HS-27A (cell line): ENCODE data around the gene PIK3IP1.
"Not testable (repeated sequence)": the region's sequence is repeated elsewhere in the genome, so short reads cannot be mapped to it uniquely, and the experiment has no call there.

ENCODE experiments used
- DNase-seq: peaks from one replicate; pipeline ENCODE4 v3.0.0-alpha.2; 2012; ENCODE audit warnings: low read depth, missing footprints

Gene PIK3IP1

DNA sequence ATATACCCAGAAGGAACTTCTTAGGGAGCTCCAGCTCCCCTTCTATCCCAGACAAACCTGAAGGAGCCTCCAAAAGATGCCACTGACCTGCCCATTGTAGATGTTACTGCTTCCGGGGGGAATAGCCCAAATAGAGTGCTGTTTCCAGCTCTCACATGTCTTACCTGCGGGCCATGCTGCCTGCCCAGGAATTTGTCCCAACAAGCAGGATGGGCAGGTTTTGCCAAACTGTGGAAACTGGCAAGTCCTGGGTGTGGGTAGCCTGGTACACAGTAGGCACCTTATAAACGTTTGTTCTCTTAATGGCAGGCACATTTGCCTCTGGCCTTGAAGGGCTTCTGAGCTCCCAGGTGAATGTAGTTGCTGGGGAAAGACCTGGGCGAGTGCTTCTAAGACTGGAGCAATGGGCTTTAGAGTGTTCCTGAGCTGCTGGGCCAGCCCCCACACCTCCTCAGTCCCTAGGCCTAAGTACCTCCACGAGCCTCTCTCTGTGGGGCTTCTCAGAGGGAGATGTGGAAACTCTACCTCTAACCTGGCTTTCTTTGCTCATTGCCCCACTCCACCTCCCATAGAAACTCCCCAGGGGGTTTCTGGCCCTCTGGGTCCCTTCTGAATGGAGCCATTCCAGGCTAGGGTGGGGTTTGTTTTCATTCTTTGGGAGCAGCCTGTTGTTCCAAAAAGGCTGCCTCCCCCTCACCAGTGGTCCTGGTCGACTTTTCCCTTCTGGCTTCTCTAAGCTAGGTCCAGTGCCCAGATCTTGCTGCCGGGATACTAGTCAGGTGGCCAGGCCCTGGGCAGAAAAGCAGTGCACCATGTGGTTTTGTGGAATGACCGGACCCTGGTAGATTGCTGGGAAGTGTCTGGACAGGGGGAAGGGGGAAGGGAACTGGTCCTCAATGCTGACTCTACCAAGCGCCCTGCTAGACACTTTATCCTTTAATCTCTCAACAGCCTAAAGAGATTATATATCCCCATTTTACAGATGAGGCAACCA, 43.0 kb downstream of the PIK3IP1 start:
- no peak for DNase-seq

DNA sequence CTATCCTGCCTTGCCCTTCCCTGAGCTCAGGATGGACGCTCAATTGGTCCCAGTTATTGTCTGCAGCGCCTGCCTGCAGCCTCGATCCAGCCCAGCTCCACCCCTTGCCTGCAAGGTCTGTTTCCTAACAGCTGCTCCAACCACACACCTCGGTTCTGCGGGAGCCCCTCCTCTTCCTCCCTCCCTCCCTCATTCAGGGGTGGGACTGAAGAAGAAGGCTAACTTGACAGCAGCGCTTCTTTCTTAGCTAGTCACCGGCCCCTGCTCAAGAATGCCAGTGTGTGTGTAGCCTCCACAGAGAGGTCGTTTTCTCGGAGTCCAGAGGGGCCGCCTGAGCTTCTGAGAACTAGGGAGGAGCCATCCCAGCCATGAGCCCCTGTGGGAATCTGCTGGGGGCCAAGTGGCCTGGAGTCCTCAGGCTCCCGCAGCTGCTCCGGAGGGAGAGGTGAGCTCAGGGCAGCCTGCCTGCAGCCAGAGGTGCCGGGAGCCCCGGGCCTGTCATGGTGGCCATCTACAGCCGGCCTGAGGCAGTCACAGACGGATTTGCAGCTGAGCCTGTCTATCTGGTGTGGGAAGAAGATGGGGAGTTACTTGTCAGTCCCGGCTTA, 44.0 kb downstream of the PIK3IP1 start:
- DNase-seq, result no peak

DNA sequence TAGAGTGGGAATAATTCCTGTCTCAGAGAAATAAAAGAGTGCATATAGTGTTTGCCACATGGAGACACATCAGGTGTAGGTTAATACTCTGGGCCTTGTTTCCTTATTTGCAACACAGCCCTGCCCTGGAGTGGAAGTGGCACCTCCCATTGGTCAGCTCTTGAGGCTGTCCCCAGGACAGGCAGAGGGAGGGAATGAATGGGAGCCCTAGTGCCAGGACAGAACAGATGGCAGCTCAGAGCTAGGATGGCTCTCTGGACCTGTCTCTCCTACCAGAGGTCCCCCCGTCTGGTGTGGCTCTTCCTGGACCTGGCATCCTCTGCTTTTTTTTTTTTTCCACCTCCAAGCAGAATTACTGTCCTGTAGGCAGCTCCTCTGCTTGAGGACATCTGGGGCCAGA, 44.6 kb downstream of the PIK3IP1 start:
- no peak for DNase-seq

DNA sequence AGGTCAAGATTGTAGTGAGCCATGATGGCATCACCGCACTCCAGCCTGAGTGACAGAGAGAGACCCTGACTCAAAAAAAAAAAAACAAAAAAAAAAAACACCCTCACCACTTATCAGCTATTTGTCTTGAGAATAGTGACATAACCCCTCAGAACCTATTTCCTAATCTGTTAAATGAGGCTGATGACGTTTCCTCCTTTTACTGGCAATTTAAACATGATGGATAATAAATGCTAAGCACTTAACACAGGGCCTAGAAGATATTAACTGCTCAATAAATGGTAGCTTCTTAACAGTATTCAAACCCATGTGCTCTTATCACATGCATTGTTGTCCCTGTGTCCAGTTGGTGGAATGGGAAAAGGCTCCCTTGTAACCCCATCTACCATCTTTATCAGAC, 45.6 kb downstream of the PIK3IP1 start:
- no peak for DNase-seq

DNA sequence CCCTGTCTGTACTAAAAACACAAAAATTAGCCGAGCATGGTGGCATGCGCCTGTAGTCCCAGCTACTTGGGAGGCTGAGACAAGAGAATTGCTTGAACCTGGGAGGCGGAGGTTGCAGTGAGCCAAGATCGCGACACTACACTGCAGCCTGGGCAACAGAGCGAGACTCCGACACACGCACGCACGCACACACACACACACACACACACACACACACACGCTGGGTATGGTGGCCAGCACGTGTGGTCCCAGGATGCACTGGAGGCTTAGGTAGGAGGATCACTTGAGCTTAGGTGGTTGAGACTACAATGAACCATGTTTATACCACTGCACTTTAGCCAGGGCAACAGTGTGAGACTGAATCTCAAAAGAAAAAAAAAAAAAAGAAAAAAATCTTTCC, 46.3 kb downstream of the PIK3IP1 start:
- not testable (repeated sequence) for DNase-seq

DNA sequence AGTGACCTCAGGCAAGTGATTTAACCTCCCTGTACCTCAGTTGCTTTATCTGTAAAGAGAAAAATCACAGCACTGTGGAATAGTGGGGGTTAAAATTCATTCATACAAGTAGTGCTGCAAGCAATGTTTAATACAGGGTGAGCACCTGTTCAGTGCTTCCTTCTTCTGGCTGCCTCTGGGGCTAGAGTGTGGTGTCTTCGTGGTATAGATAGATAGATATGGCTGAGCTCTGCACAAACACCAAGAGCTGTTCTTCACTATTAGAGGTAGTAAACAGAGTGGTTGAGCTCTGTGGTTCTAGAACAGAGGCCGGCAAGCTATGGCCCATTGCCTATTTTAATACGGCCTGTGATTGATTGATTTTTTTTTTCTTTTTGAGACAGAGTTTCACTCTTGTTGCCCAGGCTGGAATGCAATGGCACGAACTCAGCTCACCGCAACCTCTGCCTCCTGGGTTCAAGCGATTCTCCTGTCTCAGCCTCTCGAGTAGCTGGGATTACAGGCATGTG, 47.3 kb downstream of the PIK3IP1 start:
- no peak for DNase-seq

DNA sequence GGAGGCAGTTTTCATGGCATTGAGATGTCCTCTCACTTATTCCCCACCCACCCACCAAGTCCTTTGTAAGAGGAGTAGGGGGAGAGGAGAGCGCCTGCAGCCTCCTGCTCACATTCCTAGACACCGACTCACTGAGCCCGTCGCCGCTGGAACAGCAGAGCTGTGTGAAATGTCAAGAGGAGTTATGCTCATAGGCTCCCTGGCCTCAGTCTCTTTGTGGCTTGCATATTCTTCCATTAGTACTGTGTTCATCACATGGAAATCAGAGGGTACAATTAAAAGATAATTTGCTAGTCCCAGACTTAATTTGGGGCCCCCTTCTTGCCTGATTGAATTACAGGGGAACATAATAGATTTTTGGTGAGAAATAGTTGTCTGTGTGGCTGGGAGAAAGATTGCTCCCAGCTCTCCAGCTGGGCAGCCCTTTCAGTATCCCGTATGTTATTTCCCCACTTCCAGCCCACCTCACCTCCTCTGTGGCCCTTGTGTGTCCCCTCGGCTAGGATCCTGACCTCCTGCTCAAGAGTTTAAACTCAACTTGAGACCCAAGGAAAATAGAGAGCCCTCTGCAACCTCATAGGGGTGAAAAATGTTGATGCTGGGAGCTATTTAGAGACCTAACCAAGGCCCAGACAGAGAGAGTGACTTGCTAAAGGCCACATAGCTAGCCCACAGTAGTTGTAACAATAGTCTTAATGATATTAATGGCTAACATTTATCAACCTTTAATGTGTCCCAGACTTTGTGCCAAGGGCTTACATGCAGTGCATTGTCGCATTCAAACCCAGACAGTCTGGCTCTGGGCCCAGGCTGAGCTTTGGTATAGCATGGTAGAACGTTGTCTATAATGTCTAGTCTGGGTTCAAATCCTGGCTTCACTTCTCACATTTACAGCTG, 48.0 kb downstream of the PIK3IP1 start:
- peak; percentile 51 for DNase-seq

DNA sequence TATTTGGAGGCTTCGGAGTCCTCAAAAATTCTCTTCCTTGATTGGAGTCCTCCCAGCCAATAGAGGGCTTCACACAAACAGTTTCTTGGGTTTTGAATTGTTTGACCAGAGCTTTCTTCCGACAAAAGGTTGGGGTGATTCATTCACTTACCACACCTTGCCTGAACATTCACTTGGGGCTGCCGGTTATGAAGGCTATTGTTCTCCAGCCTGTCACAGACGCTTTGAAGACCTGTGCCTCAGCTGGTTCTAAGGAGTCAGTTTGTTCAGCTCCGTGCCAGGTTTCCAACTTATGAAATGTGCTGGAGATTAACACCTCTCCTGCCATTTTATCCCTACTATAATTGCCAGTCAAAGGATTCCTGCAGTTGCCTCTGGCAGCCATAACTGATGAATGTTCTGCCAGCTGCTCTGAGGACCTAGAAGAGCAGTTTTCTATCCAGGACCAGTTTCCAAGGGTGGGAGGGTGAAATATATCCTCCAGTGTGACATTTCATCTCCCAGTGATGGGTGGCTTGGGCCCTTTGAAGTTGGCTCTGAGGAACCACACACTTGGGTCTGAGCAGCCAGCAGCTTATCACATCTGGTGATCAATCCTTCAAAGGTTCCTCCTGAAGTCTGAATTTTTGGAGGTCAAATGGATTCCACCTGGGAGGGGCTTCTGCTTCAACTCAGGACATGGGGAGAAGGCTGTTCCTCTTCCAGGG, 48.8 kb downstream of the PIK3IP1 start:
- DNase-seq, result no peak

DNA sequence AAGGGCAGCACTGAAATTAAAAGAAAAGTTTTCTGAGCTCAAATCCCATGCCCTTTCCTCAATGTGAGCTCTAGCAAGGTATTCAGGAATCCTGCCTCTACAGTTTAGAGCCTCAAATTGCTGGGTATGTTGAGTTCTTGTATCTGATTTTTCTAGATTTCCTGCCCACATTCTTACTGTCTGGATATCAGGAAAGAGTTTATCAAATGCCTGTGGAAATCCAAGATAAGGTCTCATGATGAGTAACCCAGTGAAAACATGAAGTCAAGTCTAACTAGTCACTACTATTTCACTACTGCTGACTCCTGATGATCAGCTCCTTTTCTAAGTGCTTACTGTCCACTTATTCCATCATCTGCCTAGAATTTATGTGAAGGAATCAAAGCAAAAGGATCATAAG, 50.4 kb downstream of the PIK3IP1 start:
- peak; percentile 34 for DNase-seq

DNA sequence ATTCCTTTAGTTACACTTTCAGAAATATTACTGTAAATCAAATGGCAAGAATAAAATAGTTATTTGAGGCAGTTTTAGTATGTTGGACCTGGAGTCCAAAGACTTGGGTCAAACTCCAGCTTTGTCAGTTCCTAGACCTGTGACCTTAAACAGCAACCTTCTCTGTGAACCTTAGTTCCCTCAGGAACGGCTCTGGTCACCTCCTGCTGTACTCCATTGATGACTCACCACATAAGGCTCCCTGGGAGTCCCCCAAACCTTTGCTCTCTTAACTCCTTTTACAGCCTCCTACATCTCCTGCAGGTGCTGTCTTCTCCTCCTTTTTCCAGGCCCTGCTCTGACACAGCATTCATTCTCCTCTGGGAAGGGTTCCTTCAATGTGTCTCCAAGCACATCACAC, 51.1 kb downstream of the PIK3IP1 start:
- no peak for DNase-seq

DNA sequence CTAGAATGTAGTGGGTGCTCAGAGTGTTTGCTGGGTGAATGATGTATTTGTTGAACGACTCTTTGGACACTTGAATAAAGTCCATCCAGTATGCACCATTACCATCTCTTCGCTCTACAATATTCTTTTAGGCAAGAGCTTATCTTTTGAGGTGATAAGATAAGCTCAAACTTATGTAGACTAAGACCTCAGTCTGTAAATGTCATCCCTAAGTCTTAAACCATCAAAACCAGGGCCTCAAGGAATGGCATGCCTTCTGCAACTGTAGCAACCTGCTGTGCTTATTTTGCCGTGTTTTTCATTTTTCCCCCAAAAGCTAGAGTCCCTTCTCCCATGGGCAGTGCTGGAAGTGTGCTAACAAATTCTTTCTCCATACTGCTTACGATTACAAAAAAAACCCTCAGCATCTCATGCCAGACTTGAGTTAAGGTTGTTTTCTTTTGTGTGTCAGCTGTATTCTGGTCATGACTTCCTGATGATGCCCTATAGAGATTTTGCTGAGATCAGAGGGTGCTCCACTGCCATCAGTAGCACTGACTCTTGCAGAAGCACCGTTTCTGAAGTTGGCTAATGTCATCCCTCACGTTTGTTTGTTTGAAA, 52.4 kb downstream of the PIK3IP1 start:
- DNase-seq, result no peak

DNA sequence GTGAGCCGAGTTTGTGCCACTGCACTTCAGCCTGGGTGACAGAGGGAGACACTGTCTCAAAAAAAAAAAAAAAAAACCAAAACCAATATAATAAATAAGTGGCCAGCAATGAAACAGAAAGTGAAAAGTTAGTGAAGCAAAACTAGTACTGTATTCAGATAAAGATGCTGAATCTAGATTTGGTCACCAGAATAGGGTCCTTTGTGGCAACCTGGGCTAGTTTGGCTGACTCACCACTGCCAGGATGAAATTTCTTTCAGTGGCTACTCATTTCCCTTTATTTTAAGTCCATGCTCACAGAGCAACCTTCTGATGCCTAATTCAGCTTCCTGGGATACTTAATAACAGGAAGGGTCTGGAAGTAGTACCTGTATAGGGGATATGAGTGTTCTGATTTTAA, 54.2 kb downstream of the PIK3IP1 start:
- DNase-seq, result no peak

DNA sequence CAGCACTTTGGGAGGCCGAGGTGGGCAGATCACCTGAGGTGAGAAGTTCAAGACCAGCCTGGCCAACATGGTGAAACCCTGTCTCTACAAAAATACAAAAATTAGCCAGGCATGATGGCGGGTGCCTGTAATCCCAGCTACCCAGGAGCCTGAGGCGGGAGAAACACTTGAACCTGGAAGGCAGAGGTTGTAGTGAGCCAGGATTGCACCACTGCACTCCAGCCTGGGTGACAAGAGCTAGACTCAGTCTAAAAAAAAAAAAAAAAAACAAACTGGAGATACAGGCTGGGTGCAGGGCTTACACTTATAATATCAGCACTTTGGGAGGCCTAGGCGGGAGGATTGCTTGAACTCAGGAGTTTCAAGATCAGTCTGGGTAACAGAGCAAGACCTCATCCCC, 56.2 kb downstream of the PIK3IP1 start:
- not testable (repeated sequence) for DNase-seq

DNA sequence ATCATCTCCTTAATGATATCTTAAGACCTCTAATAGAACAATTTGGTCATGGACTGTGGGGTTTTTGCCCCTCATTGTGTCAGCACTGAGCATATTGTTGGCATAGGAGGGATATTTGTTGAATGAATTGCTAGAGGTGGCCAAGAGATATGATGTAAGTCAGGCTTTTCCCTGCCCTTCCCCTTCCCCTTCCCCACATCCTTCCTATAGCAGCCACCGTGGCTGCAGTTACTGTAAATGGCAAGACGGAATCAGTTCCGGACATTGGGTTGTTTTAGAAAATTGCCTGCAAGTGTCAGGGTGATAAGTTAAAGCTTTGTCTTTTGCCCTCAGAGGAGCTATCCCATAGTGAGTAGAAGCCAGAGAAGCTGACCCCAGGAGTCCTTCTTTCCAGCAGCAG, 57.2 kb downstream of the PIK3IP1 start:
- no peak for DNase-seq

DNA sequence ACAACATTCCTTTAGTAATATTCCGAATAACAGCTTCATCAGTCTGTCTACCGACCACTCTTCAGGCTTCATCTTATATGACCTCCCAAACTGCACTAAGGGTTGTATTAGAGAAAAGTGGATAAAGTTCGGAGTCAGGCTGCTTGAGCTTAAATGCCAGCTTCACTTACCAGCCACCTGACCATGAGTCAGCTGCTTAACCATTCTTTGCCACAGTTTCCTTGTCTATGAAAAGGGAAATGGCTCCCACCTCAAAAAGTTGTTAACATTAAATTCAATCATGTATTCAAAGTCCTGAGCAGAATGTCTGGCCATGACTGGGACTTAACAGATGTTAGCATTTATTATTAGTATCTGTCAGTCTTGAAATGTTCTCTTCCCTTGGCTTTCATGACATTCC, 59.3 kb downstream of the PIK3IP1 start:
- no peak for DNase-seq
